ENCODE data around the gene TDRD15. TPM values are rescaled to one million over a fixed set of nuclear protein-coding genes. Genes with fewer than 3 reads are reported as not detected.

Gene TDRD15
- total RNA-seq, 4 donors from 2014 or later, result 0.30 to 0.63 TPM; not detected in 2

DNA sequence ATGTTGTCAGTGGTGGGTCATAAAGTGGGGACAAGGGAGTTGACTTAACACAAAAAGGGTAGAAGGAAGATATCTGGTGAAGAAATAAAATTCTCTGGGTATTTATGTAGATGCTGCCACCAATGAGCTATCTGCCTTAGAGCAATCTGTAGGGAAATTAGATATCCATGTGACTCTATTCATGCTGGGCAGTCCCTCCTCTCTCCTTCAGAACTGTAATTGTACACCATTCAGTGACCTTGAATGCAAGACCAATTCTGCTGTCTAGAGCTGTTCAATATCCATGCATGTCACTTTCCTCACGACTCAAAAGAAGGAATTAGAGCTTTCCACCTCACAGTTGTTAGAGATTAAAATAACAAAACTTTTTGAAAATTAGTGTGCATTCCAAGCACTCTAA, 28.6 kb upstream of the TDRD15 start:
- Histone ChIP-seq H3K27me3 (no peaks in the 10 kb centered on the region), H3K4me1 (no peaks in the 10 kb centered on the region), H3K4me3 (no peak overlapping the region), H3K9me3 (no peaks in the 10 kb centered on the region), H3K27ac (no peak overlapping the region), H3K36me3 (no peaks in the 10 kb centered on the region)
- no peak for DNase-seq (ENCODE audit: low spot score in 2 of 2)
- TF ChIP-seq CTCF (IDR thresholded peaks at IDR 0.05) (no peak), POLR2A (IDR thresholded peaks at IDR 0.05) (no peak), EP300 (IDR thresholded peaks at IDR 0.05) (no peak)
- WGBS, 2 donors, result 33 to 34% methylated on average over 1 of the region's 1 CpG

- Histone ChIP-seq H3K36me3 (no peaks in the 10 kb centered on the region), H3K27ac (no peak overlapping the region), H3K27me3 (no peaks in the 10 kb centered on the region), H3K9me3 (no peaks in the 10 kb centered on the region), H3K4me3 (no peak overlapping the region), H3K4me1 (no peaks in the 10 kb centered on the region)
- DNase-seq (ENCODE audit: low spot score in 2 of 2), result no peak
- no peak for TF ChIP-seq CTCF (IDR thresholded peaks at IDR 0.05)
- TF ChIP-seq EP300 (IDR thresholded peaks at IDR 0.05), result no peak
- no peak for TF ChIP-seq POLR2A (IDR thresholded peaks at IDR 0.05)
- 82 to 91% methylated on average over 3 of the region's 3 CpGs for WGBS, 2 donors
Measured at GRCh38 chr2:21095714-21096113, 28.1 kb upstream of the TDRD15 start.

GRCh38 chr2:21096458-21096857, 27.3 kb upstream of the TDRD15 start:
- H3K27me3 ChIP-seq, result no peaks in the 10 kb centered on the region
- H3K4me3 ChIP-seq, result no peak overlapping the region
- H3K4me1 ChIP-seq, result no peaks in the 10 kb centered on the region
- no peaks in the 10 kb centered on the region for H3K36me3 ChIP-seq
- no peaks in the 10 kb centered on the region for H3K9me3 ChIP-seq
- WGBS, 2 donors, result 88 to 89% methylated on average over 1 of the region's 1 CpG
- TF ChIP-seq POLR2A (IDR thresholded peaks at IDR 0.05) (no peak), CTCF (IDR thresholded peaks at IDR 0.05) (no peak), EP300 (IDR thresholded peaks at IDR 0.05) (no peak)
- H3K27ac ChIP-seq, result no peak overlapping the region
- no peak for DNase-seq (ENCODE audit: low spot score in 2 of 2)

DNA sequence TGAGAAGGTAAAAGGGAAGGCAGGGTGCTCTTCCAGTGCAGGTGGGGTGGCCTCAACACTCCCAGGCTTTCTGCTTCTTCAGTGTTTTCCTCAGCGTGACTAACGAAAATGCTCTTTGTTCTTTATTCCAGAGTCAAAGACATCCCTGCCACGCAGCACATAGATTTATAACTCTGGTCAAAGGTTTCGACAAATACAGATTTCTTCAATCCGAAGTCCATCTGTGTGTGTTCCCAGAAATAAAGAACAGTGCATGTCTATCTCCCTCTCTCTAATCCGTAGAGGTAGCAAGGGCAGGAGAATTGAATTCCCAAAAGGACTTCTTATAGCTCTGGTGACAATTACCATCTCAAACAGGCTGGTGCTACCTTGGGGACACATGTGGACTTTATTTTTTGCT, 26.4 kb upstream of the TDRD15 start:
- H3K4me3 ChIP-seq, result no peak overlapping the region
- TF ChIP-seq POLR2A (IDR thresholded peaks at IDR 0.05) (no peak), EP300 (IDR thresholded peaks at IDR 0.05) (no peak), CTCF (IDR thresholded peaks at IDR 0.05) (no peak)
- H3K27me3 ChIP-seq, result no peaks in the 10 kb centered on the region
- H3K36me3 ChIP-seq, result no peaks in the 10 kb centered on the region
- DNase-seq (ENCODE audit: low spot score in 2 of 2), result no peak
- 44 to 56% methylated on average over 6 of the region's 6 CpGs for WGBS, 2 donors
- H3K4me1 ChIP-seq, result no peaks in the 10 kb centered on the region
- H3K9me3 ChIP-seq, result no peaks in the 10 kb centered on the region
- no peak overlapping the region for H3K27ac ChIP-seq

GRCh38 chr2:21098294-21098693, 25.5 kb upstream of the TDRD15 start:
- no peaks in the 10 kb centered on the region for H3K4me1 ChIP-seq
- WGBS, 2 donors, result 96 to 100% methylated on average over 1 of the region's 1 CpG
- TF ChIP-seq POLR2A (IDR thresholded peaks at IDR 0.05) (no peak), EP300 (IDR thresholded peaks at IDR 0.05) (no peak), CTCF (IDR thresholded peaks at IDR 0.05) (no peak)

More at GRCh38 chr2:21098294-21098693, 25.5 kb upstream of the TDRD15 start:
- H3K4me3 ChIP-seq, result no peak overlapping the region
- no peak for DNase-seq (ENCODE audit: low spot score in 2 of 2)
- no peaks in the 10 kb centered on the region for H3K27me3 ChIP-seq
- H3K27ac ChIP-seq, result no peak overlapping the region
- H3K36me3 ChIP-seq, result no peaks in the 10 kb centered on the region
- no peaks in the 10 kb centered on the region for H3K9me3 ChIP-seq

Data from tibial nerve (tissue), 4 donors.